Activated naive CD8-positive, alpha-beta T cell treated with anti-CD3 and anti-CD28 coated beads for 36 hours (primary cell): ENCODE results near the gene CKAP2L. TPM values are rescaled to one million over a fixed set of nuclear protein-coding genes. Genes with fewer than 3 reads are reported as not detected.

Source experiments
- DNase-seq: peaks from one replicate; pipeline ENCODE4 v3.0.0; 2021
- H3K27ac Mint-ChIP-seq: one replicate; pipeline ENCODE4 v1.8.0; 2022; ENCODE audit warnings: mild to moderate bottlenecking, moderate library complexity, mixed read lengths
- H3K27me3 Mint-ChIP-seq: one replicate; pipeline ENCODE4 v1.8.0; 2022; ENCODE audit warnings: mild to moderate bottlenecking, mixed read lengths
- H3K36me3 Mint-ChIP-seq: one replicate; pipeline ENCODE4 v1.8.0; 2021; ENCODE audit warnings: mild to moderate bottlenecking, mixed read lengths
- H3K4me1 Mint-ChIP-seq: one replicate; pipeline ENCODE4 v1.8.0; 2021; ENCODE audit warnings: mixed read lengths
- H3K4me3 Mint-ChIP-seq: one replicate; pipeline ENCODE4 v1.8.0; 2022; ENCODE audit warnings: mild to moderate bottlenecking, moderate library complexity, mixed read lengths
- H3K9me3 Mint-ChIP-seq: one replicate; pipeline ENCODE4 v1.8.0; 2022; ENCODE audit warnings: mixed read lengths
- total RNA-seq, 2 experiments: library from RNA; stranded (reverse); gene quantifications; one replicate each; pipeline ENCODE4 v1.2.3, GENCODE V29; 2021

The CKAP2L gene
- total RNA-seq, 2 experiments from 2014 or later: 24.3 to 25.8 TPM

GRCh38 chr2:112701052-112701451 is 63.4 kb downstream of the CKAP2L start:
- Mint-ChIP-seq H3K4me3 (no peak overlapping the region), H3K27me3 (peaks cover 20% of the 10 kb centered on the region), H3K27ac (no peak overlapping the region), H3K9me3 (no peaks in the 10 kb centered on the region), H3K36me3 (peaks cover 2% of the 10 kb centered on the region), H3K4me1 (peaks cover 7% of the 10 kb centered on the region)
- DNase-seq: no peak

GRCh38 chr2:112699984-112700667 is 64.3 kb downstream of the CKAP2L start:
- H3K9me3 Mint-ChIP-seq: no peaks in the 10 kb centered on the region
- H3K36me3 Mint-ChIP-seq: peaks cover 2% of the 10 kb centered on the region
- H3K4me1 Mint-ChIP-seq: no peaks in the 10 kb centered on the region
- DNase-seq: no peak
- H3K27me3 Mint-ChIP-seq: peaks cover 12% of the 10 kb centered on the region
- H3K4me3 Mint-ChIP-seq: no peak overlapping the region
- H3K27ac Mint-ChIP-seq: no peak overlapping the region

GRCh38 chr2:112698834-112699515 is 65.4 kb downstream of the CKAP2L start:
- Mint-ChIP-seq H3K36me3 (no peaks in the 10 kb centered on the region), H3K27me3 (peaks cover 5% of the 10 kb centered on the region), H3K4me1 (no peaks in the 10 kb centered on the region), H3K9me3 (no peaks in the 10 kb centered on the region), H3K27ac (no peak overlapping the region), H3K4me3 (no peak overlapping the region)
- DNase-seq: no peak

GRCh38 chr2:112694182-112694581 is 70.2 kb downstream of the CKAP2L start:
- Mint-ChIP-seq H3K4me3 (no peak overlapping the region), H3K4me1 (peaks cover 22% of the 10 kb centered on the region), H3K9me3 (no peaks in the 10 kb centered on the region), H3K27me3 (peaks cover 5% of the 10 kb centered on the region), H3K27ac (no peak overlapping the region), H3K36me3 (no peaks in the 10 kb centered on the region)
- no peak for DNase-seq

- Mint-ChIP-seq H3K4me3 (no peak overlapping the region), H3K27me3 (peaks cover 5% of the 10 kb centered on the region), H3K4me1 (peaks cover 22% of the 10 kb centered on the region), H3K27ac (peak overlapping the region; percentile 34), H3K9me3 (no peaks in the 10 kb centered on the region), H3K36me3 (no peaks in the 10 kb centered on the region)
- no peak for DNase-seq
Observed at GRCh38 chr2:112693596-112693995, 70.8 kb downstream of the CKAP2L start.

- Mint-ChIP-seq H3K27ac (peak overlapping the region; percentile 5), H3K27me3 (peaks cover 5% of the 10 kb centered on the region), H3K4me1 (peaks cover 22% of the 10 kb centered on the region), H3K36me3 (no peaks in the 10 kb centered on the region), H3K9me3 (no peaks in the 10 kb centered on the region), H3K4me3 (no peak overlapping the region)
- DNase-seq: peak; percentile 27
Observed at GRCh38 chr2:112692918-112693317, 71.5 kb downstream of the CKAP2L start.

- Mint-ChIP-seq H3K9me3 (no peaks in the 10 kb centered on the region), H3K4me1 (peaks cover 22% of the 10 kb centered on the region), H3K27ac (peak overlapping the region; percentile 5)
Observed at GRCh38 chr2:112692495-112692911, 71.9 kb downstream of the CKAP2L start.

GRCh38 chr2:112691881-112692281 is 72.5 kb downstream of the CKAP2L start:
- Mint-ChIP-seq H3K27me3 (peaks cover 5% of the 10 kb centered on the region), H3K4me3 (no peak overlapping the region), H3K36me3 (no peaks in the 10 kb centered on the region), H3K9me3 (no peaks in the 10 kb centered on the region), H3K4me1 (peaks cover 22% of the 10 kb centered on the region), H3K27ac (no peak overlapping the region)
- no peak for DNase-seq

More at GRCh38 chr2:112692495-112692911, 71.9 kb downstream of the CKAP2L start:
- Mint-ChIP-seq H3K4me3 (no peak overlapping the region), H3K27me3 (peaks cover 5% of the 10 kb centered on the region), H3K36me3 (no peaks in the 10 kb centered on the region)
- peak; percentile 63 for DNase-seq

GRCh38 chr2:112690853-112691401 is 73.5 kb downstream of the CKAP2L start:
- Mint-ChIP-seq H3K36me3 (no peaks in the 10 kb centered on the region), H3K4me1 (peaks cover 22% of the 10 kb centered on the region), H3K4me3 (no peak overlapping the region), H3K9me3 (no peaks in the 10 kb centered on the region), H3K27ac (peak overlapping the region; percentile 56), H3K27me3 (peaks cover 5% of the 10 kb centered on the region)
- DNase-seq: peak; percentile 52

GRCh38 chr2:112688086-112688880 is 76.1 kb downstream of the CKAP2L start:
- peaks cover 21% of the 10 kb centered on the region for H3K4me1 Mint-ChIP-seq
- H3K27ac Mint-ChIP-seq: no peak overlapping the region
- H3K36me3 Mint-ChIP-seq: no peaks in the 10 kb centered on the region
- peaks cover 5% of the 10 kb centered on the region for H3K27me3 Mint-ChIP-seq
- H3K4me3 Mint-ChIP-seq: no peak overlapping the region
- no peaks in the 10 kb centered on the region for H3K9me3 Mint-ChIP-seq
- no peak for DNase-seq

GRCh38 chr2:112687522-112687921 is 76.9 kb downstream of the CKAP2L start:
- H3K27me3 Mint-ChIP-seq: peaks cover 5% of the 10 kb centered on the region
- H3K9me3 Mint-ChIP-seq: no peaks in the 10 kb centered on the region
- no peak overlapping the region for H3K4me3 Mint-ChIP-seq
- no peak overlapping the region for H3K27ac Mint-ChIP-seq
- peaks cover 14% of the 10 kb centered on the region for H3K4me1 Mint-ChIP-seq
- no peaks in the 10 kb centered on the region for H3K36me3 Mint-ChIP-seq
- no peak for DNase-seq

Other genes starting within 250 kb of the CKAP2L start
- gene POLR1B, start 222.1 kb downstream of the CKAP2L start, total RNA-seq: 10 to 100 TPM; 71.2 to 80.8 TPM
- 10 to 100 TPM; 34.9 to 40.5 TPM for gene CHCHD5, start 180.0 kb downstream of the CKAP2L start, total RNA-seq
- 10 to 100 TPM; 81.8 to 84.6 TPM for gene SLC20A1, start 118.7 kb downstream of the CKAP2L start, total RNA-seq
- gene NT5DC4, start 43.6 kb downstream of the CKAP2L start, total RNA-seq: not detected
- gene IL1A, start 19.9 kb upstream of the CKAP2L start, total RNA-seq: under 1 TPM; 0.16 to 0.20 TPM
- not detected for gene IL1B, start 72.2 kb upstream of the CKAP2L start, total RNA-seq
- gene IL37, start 146.6 kb upstream of the CKAP2L start, total RNA-seq: not detected
- gene IL36G, start 213.4 kb upstream of the CKAP2L start, total RNA-seq: not detected
- gene IL36A, start 240.8 kb upstream of the CKAP2L start, total RNA-seq: not detected